Subcutaneous preadipocyte (primary cell): Measurements from ENCODE around the gene RPUSD1. TPM values are rescaled to one million over a fixed set of nuclear protein-coding genes. Genes with fewer than 3 reads are reported as not detected.

Experiments used
- small RNA-seq: library from RNA; depleted of rRNA; stranded (forward); fragments of <200 nt; gene quantifications from one replicate; pipeline ENCODE3, GENCODE V24; 2012
- total RNA-seq: library from RNA; depleted of rRNA; stranded (reverse); fragments of >200 nt; gene quantifications from 2 replicates; pipeline ENCODE4 v1.2.3, GENCODE V29; 2012

Gene RPUSD1
- 27.2 and 29.1 TPM in 2 replicates for total RNA-seq

DNA sequence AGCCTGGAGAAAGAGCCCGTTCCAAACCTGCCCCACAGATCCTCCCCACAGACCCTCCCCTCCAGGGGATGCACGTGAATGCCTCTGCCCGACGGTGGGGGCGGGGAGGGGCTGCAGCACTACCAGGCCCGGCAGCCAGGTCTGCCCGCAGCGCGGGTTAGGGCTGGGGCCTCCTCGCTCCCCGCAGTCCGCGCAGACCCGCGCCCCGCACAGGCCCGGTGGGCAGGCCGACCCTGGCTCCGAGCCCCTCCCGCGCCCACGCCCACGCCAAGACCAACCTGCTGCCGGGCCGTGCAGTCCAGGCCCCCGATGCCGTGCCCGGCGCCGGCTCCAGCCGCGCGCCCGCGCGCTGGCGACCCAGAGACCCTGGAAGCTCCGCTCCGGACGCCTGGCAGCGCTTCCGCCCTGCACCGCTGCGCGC lies at the start of gene RPUSD1:
TSS of gene RPUSD1 (minus strand) at position 404 of the 421 bp plus-strand sequence. CDS start 644 bp downstream, outside the sequence.

GRCh38 chr16:799948-800833 lies 12.0 kb upstream of the RPUSD1 start, which contains the start of gene GNG13:
Gene GNG13, minus strand, starts transcription at chr16:800734. Its CDS starts 1,657 bp downstream, at chr16:799077.

GRCh38 chr16:788399-789126 lies 382 bp upstream of the RPUSD1 start, which contains the start of gene CHTF18:
Gene CHTF18, plus strand, starts transcription at chr16:788620. Its CDS starts 65 bp downstream, at chr16:788685.

DNA sequence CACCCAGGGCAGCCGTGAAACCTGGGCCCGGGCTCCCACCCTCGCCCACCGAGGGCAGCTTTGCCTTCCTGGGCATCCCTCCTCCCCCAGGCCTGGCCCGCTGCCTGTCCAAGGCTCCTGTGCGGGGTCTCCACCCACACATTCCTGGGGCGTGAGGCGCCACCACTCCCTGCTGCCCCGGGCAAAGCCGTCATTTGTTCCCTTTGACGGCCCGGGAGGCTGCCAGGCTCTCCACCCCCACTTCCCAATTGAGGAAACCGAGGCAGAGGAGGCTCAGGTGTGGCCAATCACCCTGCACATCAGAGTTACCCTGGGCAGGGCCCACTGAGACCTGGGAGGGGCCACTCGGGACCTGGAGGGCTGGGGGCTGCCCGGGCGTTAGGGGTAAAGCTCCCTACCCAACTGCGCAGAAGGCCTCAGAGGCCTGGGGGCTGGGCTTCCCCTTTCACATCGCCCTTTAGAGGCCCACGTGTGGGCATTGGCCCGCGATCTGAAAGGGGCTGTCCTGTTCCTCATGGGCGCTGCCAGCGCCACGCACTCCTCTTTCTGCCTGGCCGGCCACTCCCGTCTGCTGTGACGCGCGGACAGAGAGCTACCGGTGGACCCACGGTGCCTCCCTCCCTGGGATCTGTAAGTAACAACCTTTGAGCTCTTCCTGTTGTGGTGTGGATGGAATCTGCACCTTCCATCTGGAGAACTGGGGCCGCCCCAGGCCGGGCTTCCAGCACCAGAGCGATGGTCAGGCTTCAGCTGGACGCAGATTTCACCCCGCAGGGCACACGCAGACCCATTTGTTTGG lies 27.4 kb downstream of the RPUSD1 start, which contains the start of gene MSLN:
TSS of gene MSLN (plus strand) at position 190 of the 799 bp plus-strand sequence. CDS start 1,947 bp downstream, outside the sequence.

DNA sequence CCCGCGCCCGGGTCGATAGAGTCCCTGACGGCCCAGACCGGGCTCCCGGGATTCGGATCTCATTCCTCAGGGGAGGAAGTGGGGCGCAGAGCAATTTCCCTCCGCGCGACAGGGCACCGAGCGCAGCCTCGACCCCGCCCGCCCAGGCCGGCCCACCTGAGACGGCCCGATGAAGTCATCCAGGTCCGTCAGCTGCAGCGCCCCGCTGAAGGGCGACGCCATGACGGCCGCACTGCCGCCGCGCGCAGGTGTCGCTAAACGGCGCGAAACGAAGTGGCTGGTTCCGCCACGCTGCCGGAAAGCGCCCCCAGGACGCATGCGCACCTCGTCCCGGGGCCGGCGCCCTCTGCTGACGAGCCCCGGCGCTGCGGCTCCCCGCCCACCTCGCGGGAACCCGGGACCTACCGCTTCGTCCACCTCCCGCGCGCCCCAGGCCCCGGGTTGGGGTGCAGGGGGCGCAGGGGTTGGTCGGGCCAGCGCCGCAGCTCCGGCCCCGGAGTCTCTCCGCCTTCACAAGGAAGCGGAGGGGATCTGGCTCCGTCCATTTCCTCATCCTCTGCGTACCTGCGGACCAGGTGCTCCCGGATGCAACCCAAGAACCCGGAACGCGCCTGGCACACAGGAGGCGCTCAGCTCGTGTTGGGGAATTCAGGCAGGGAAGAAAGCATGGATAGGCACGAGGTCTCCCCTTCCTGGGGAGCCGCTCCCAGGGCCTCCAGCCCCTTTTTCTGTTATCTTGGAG lies 47.2 kb downstream of the RPUSD1 start, which contains the start of gene CIAO3:
TSS of gene CIAO3 (minus strand) at position 234 of the 742 bp plus-strand sequence. CDS start at position 222, 12 bp downstream.

Small RNA genes within 50 kb of the gene (small RNA-seq; reads per million reads assigned to genes)
- gene MIR662: not detected

Other genes with a start within 250 kb of the RPUSD1 start
- gene PRR35, start 228.0 kb downstream of the RPUSD1 start, total RNA-seq: not detected in 2 replicates
- 0.37 and 0.59 TPM in 2 replicates for gene NHLRC4, start 221.4 kb downstream of the RPUSD1 start, total RNA-seq
- 23.5 and 25.6 TPM in 2 replicates for gene PIGQ, start 218.4 kb downstream of the RPUSD1 start, total RNA-seq
- gene RAB40C, start 198.3 kb downstream of the RPUSD1 start, total RNA-seq: 11.4 and 13.3 TPM in 2 replicates
- 0.20 and 0.37 TPM in 2 replicates for gene WFIKKN1, start 157.4 kb downstream of the RPUSD1 start, total RNA-seq
- gene METTL26, start 152.1 kb downstream of the RPUSD1 start, total RNA-seq: 88.2 and 125 TPM in 2 replicates
- 23.7 and 25.7 TPM in 2 replicates for gene MCRIP2, start 146.6 kb downstream of the RPUSD1 start, total RNA-seq
- gene WDR90, start 139.0 kb downstream of the RPUSD1 start, total RNA-seq: 15.4 and 25.8 TPM in 2 replicates
- gene RHOT2, start 120.2 kb downstream of the RPUSD1 start, total RNA-seq: 40.4 and 58.6 TPM in 2 replicates
- 0.39 and 1.8 TPM in 2 replicates for gene RHBDL1, start 112.7 kb downstream of the RPUSD1 start, total RNA-seq
- 129 and 152 TPM in 2 replicates for gene STUB1, start 108.0 kb downstream of the RPUSD1 start, total RNA-seq
- gene JMJD8, start 104.0 kb downstream of the RPUSD1 start, total RNA-seq: 30.9 and 35.6 TPM in 2 replicates
- 9.6 and 10.0 TPM in 2 replicates for gene WDR24, start 98.0 kb downstream of the RPUSD1 start, total RNA-seq
- 0.37 and 0.59 TPM in 2 replicates for gene FBXL16, start 82.6 kb downstream of the RPUSD1 start, total RNA-seq
- 54.0 and 71.2 TPM in 2 replicates for gene METRN, start 73.3 kb downstream of the RPUSD1 start, total RNA-seq
- 27.2 and 28.3 TPM in 2 replicates for gene ANTKMT, start 67.2 kb downstream of the RPUSD1 start, total RNA-seq
- 3.7 and 4.7 TPM in 2 replicates for gene CCDC78, start 61.9 kb downstream of the RPUSD1 start, total RNA-seq
- gene HAGHL, start 61.3 kb downstream of the RPUSD1 start, total RNA-seq: 15.8 and 18.8 TPM in 2 replicates
- gene CIAO3, start 47.4 kb downstream of the RPUSD1 start, total RNA-seq: 34.8 and 36.0 TPM in 2 replicates
- gene MSLN, start 27.6 kb downstream of the RPUSD1 start, total RNA-seq: not detected in 2 replicates
- gene CHTF18, start 239 bp upstream of the RPUSD1 start, total RNA-seq: 16.9 and 20.1 TPM in 2 replicates
- gene GNG13, start 12.4 kb upstream of the RPUSD1 start, total RNA-seq: not detected in 2 replicates
- gene LMF1, start 182.6 kb upstream of the RPUSD1 start, total RNA-seq: 11.1 and 18.0 TPM in 2 replicates
- gene SOX8, start 193.4 kb upstream of the RPUSD1 start, total RNA-seq: under 0.01 and 0.78 TPM in 2 replicates